GM03348 (cell line): ENCODE results near the gene TSKU.
"Not testable (repeated sequence)": the region's sequence is repeated elsewhere in the genome, so short reads cannot be mapped to it uniquely, and the experiment has no call there.

Source experiments
- DNase-seq: peaks from one replicate; pipeline ENCODE4 v3.0.0; 2012; ENCODE audit warnings: low spot score

Gene TSKU

GRCh38 chr11:76788661-76789442 lies 5.7 kb downstream of the TSKU start:
- no peak for DNase-seq

- DNase-seq, result no peak
Measured at GRCh38 chr11:76789443-76789719, 6.2 kb downstream of the TSKU start.

GRCh38 chr11:76790251-76790650 lies 7.1 kb downstream of the TSKU start:
- no peak for DNase-seq

GRCh38 chr11:76791002-76791770 lies 8.0 kb downstream of the TSKU start:
- DNase-seq, result not testable (repeated sequence)

GRCh38 chr11:76791861-76792260 lies 8.7 kb downstream of the TSKU start:
- peak; percentile 27 for DNase-seq

GRCh38 chr11:76792505-76793264 lies 9.5 kb downstream of the TSKU start:
- peak; percentile 4 for DNase-seq

- DNase-seq, result peak; percentile 2
Measured at GRCh38 chr11:76793391-76794291, 10.5 kb downstream of the TSKU start.

GRCh38 chr11:76794371-76795289 lies 11.5 kb downstream of the TSKU start:
- DNase-seq, result peak; percentile 1

GRCh38 chr11:76795290-76795935 lies 12.3 kb downstream of the TSKU start:
- no peak for DNase-seq

DNA sequence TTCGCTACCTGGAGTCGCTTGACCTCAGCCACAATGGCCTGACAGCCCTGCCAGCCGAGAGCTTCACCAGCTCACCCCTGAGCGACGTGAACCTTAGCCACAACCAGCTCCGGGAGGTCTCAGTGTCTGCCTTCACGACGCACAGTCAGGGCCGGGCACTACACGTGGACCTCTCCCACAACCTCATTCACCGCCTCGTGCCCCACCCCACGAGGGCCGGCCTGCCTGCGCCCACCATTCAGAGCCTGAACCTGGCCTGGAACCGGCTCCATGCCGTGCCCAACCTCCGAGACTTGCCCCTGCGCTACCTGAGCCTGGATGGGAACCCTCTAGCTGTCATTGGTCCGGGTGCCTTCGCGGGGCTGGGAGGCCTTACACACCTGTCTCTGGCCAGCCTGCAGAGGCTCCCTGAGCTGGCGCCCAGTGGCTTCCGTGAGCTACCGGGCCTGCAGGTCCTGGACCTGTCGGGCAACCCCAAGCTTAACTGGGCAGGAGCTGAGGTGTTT lies 12.8 kb downstream of the TSKU start:
- no peak for DNase-seq

DNA sequence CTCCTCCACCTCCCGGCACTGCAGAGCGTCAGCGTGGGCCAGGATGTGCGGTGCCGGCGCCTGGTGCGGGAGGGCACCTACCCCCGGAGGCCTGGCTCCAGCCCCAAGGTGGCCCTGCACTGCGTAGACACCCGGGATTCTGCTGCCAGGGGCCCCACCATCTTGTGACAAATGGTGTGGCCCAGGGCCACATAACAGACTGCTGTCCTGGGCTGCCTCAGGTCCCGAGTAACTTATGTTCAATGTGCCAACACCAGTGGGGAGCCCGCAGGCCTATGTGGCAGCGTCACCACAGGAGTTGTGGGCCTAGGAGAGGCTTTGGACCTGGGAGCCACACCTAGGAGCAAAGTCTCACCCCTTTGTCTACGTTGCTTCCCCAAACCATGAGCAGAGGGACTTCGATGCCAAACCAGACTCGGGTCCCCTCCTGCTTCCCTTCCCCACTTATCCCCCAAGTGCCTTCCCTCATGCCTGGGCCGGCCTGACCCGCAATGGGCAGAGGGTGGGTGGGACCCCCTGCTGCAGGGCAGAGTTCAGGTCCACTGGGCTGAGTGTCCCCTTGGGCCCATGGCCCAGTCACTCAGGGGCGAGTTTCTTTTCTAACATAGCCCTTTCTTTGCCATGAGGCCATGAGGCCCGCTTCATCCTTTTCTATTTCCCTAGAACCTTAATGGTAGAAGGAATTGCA lies 13.5 kb downstream of the TSKU start:
- no peak for DNase-seq

GRCh38 chr11:76797341-76798201 lies 14.4 kb downstream of the TSKU start:
- DNase-seq, result no peak

- DNase-seq, result peak; percentile 1
Measured at GRCh38 chr11:76798202-76798581, 15.0 kb downstream of the TSKU start.

- no peak for DNase-seq
Measured at GRCh38 chr11:76798671-76799065, 15.5 kb downstream of the TSKU start.

- DNase-seq, result peak; percentile 93
Measured at GRCh38 chr11:76799066-76799804, 16.1 kb downstream of the TSKU start.

DNA sequence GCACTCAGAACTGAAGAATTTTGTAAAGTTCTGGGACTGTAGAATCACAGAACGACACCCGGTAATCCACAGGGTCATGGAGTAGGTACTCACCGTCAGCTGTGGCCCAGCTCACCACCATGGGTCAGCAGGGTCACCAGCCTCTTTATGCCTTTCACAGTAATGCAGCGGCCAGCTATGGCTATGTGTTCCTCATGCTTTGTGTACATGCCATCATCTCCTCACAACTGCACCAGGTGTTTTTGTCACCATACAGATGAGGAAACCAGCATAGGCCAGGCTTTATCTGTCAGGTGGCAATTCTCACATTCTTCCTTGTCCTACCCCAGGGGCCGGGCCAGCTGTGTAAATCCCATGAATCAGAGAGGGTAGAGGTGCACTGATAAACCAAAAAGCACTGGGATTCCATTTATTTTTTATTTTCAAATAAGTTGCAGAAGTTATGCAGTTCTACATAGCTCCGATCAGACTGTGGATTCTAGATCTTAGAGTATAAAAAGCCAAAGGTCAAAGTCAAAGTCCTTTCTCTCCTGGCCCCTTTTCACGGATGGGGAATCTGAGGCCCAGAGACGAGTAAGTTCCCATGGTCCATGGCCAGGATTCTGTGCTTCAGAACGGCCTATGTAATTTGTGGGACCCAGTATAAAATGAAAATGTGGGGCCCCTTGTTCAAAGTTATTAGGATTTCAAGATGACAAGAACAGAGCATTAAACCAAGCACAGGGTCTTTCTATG lies 17.5 kb downstream of the TSKU start:
- no peak for DNase-seq

GRCh38 chr11:76801225-76801624 lies 18.1 kb downstream of the TSKU start:
- DNase-seq, result peak; percentile 1
